HepG2 (cell line): Measurements from ENCODE around the gene MCU. TPM values are rescaled to one million over a fixed set of nuclear protein-coding genes. Genes with fewer than 3 reads are reported as not detected.

Experiments
- ATAC-seq: fragments of 200-7000 bp; cut with Tn5 transposase; 3 replicates; pipeline ENCODE4 v1.9.1; 2020; ENCODE audit warnings: mild to moderate bottlenecking, moderate library complexity
- BruUV-seq: library from RNA; stranded (reverse); fragments of 400-500 nt; replicated peaks from 2 replicates; lab custom pipeline; 2021; lab: Mats Ljungman, UMichigan
- CTCF ChIA-PET: fragments of 300-600 bp; formaldehyde crosslinking; extraction: SDS; loops from one replicate; lab custom pipeline; 2021; ENCODE audit warnings: low total read pairs, inconsistent platforms, low intra/inter-chr PET ratio; lab: Yijun Ruan, JAX
- POLR2A ChIA-PET: fragments of 350-600 bp; sonication (Branson Sonifier 250); formaldehyde crosslinking; loops from one replicate; lab custom pipeline; 2020; ENCODE audit warnings: antibody characterized with exemption, inconsistent platforms; lab: Yijun Ruan, JAX
- DNase-seq: peaks from one replicate; pipeline ENCODE4 v3.0.0-alpha.2; 2015; ENCODE audit warnings: low spot score
- FAIRE-seq: peaks from 3 replicates; lab custom pipeline; 2011; peaks lifted over from hg19 to GRCh38; lab: Jason Lieb, UNC
- H2AFZ ChIP-seq: one replicate; pipeline ENCODE4 v1.6.1; 2011; ENCODE audit warnings: low read length, inconsistent platforms
- H3K27ac ChIP-seq: fragments of 300-600 bp; 3 replicates; pipeline ENCODE4 v1.8.0; 2011; ENCODE audit warnings: mixed run types, mild to moderate bottlenecking, mixed read lengths, low read length, inconsistent platforms; ENCODE audit not compliant: insufficient read depth; ENCODE audit errors: extremely low read length
- H3K27me3 ChIP-seq, 2 experiments: fragments of 200-600 bp in 1 of 2; 2 replicates in 1 of 2; 3 replicates in 1 of 2; pipeline versions ENCODE4 v1.6.0 to v1.8.0; 2011; ENCODE audit warnings: low read length in 2 of 2, mild to moderate bottlenecking in 2 of 2, moderate library complexity in 2 of 2, inconsistent platforms in 1 of 2; ENCODE audit not compliant: insufficient read depth in 2 of 2, control insufficient read depth in 1 of 2
- H3K36me3 ChIP-seq, 2 experiments: fragments of 200-600 bp in 1 of 2; replicated peaks in 1 of 2; 2 replicates in 1 of 2; 3 replicates in 1 of 2; pipeline versions ENCODE4 v1.5.1 to v1.8.0; 2011; ENCODE audit warnings: low read length in 2 of 2, inconsistent platforms in 1 of 2; ENCODE audit not compliant: insufficient read depth in 2 of 2, control insufficient read depth in 1 of 2
- H3K4me1 ChIP-seq: 2 replicates; pipeline ENCODE4 v1.5.1; 2012; ENCODE audit warnings: low read length, inconsistent platforms; ENCODE audit not compliant: insufficient read depth
- H3K4me2 ChIP-seq: 2 replicates; pipeline ENCODE4 v1.6.0; 2011; ENCODE audit warnings: low read depth, low read length, inconsistent platforms
- H3K4me3 ChIP-seq, 3 experiments: fragments of 200-600 bp in 1 of 3; sonication (generic), shearing (Covaris generic) in 1 of 3; replicated peaks in 1 of 3; 2 replicates each; pipeline ENCODE4 v1.5.1; 2011 to 2016; ENCODE audit warnings: low read length in 3 of 3, inconsistent platforms in 2 of 3, low read depth in 2 of 3, mild to moderate bottlenecking in 2 of 3, control low read depth in 1 of 3, mixed read lengths in 1 of 3; ENCODE audit not compliant: insufficient read depth in 1 of 3
- H3K79me2 ChIP-seq: one replicate; pipeline ENCODE4 v1.6.1; 2011; ENCODE audit warnings: low read length, inconsistent platforms; ENCODE audit not compliant: insufficient read depth
- H3K9ac ChIP-seq: 2 replicates; pipeline ENCODE4 v1.6.0; 2011; ENCODE audit warnings: mild to moderate bottlenecking, low read depth, low read length, inconsistent platforms; ENCODE audit not compliant: insufficient read depth
- H3K9me3 ChIP-seq: 2 replicates; pipeline ENCODE4 v1.5.1; 2012; ENCODE audit warnings: mild to moderate bottlenecking, low read length
- H4K20me1 ChIP-seq: 2 replicates; pipeline ENCODE4 v1.6.0; 2011; ENCODE audit warnings: inconsistent platforms, mild to moderate bottlenecking, low read length, moderate library complexity; ENCODE audit not compliant: insufficient read depth
- FOSL2 ChIP-seq: sonication (generic); formaldehyde crosslinking; IDR thresholded peaks from 2 replicates; pipeline ENCODE4 v1.4.0; 2020; ENCODE audit warnings: missing genetic modification reagents
- HDAC2 ChIP-seq: sonication (generic); formaldehyde crosslinking; IDR thresholded peaks from 2 replicates; pipeline ENCODE4 v1.4.0; 2020; ENCODE audit warnings: missing genetic modification reagents
- KLF12 ChIP-seq: sonication (generic); formaldehyde crosslinking; IDR thresholded peaks from 2 replicates; pipeline ENCODE4 v1.4.0; 2020; ENCODE audit warnings: missing genetic modification reagents, borderline replicate concordance
- MTA1 ChIP-seq: sonication (generic); formaldehyde crosslinking; IDR thresholded peaks from 2 replicates; pipeline ENCODE4 v1.4.0; 2020; ENCODE audit warnings: missing genetic modification reagents, mild to moderate bottlenecking, borderline replicate concordance
- MXI1 ChIP-seq: IDR thresholded peaks from 3 replicates; pipeline ENCODE4 v1.6.1; 2012; ENCODE audit warnings: low read depth, low read length, inconsistent platforms, borderline replicate concordance
- NFYC ChIP-seq: IDR thresholded peaks from 2 replicates; pipeline ENCODE4 v1.6.1; 2016; ENCODE audit warnings: missing genetic modification reagents, missing compliant biosample characterization
- POLR2AphosphoS5 ChIP-seq: IDR thresholded peaks from 2 replicates; pipeline ENCODE4 v1.6.1; 2012; ENCODE audit warnings: low read depth, low read length
- RNF2 ChIP-seq: fragments of 450-650 bp; conservative IDR thresholded peaks from 2 replicates; pipeline ENCODE4 v1.6.1; 2016; ENCODE audit warnings: low read depth
- ZBTB8A ChIP-seq: sonication (generic); formaldehyde crosslinking; IDR thresholded peaks from 2 replicates; pipeline ENCODE4 v1.4.0; 2020; ENCODE audit warnings: mild to moderate bottlenecking, low read depth, missing genetic modification reagents, borderline replicate concordance
- ZFP91 ChIP-seq: sonication (generic); formaldehyde crosslinking; IDR thresholded peaks from 2 replicates; pipeline ENCODE4 v1.9.0; 2022; ENCODE audit warnings: missing genetic modification reagents, mild to moderate bottlenecking, borderline replicate concordance
- ZKSCAN1 ChIP-seq: fragments of 150-350 bp; IDR thresholded peaks from 2 replicates; pipeline ENCODE4 v1.6.1; 2014; ENCODE audit warnings: low read length
- ZMYM3 ChIP-seq: sonication (generic); formaldehyde crosslinking; IDR thresholded peaks from 2 replicates; pipeline ENCODE4 v1.5.1; 2020; ENCODE audit warnings: mild to moderate bottlenecking, missing genetic modification reagents
- ZNF577 ChIP-seq: sonication (generic); formaldehyde crosslinking; IDR thresholded peaks from 2 replicates; pipeline ENCODE4 v1.4.0; 2020; ENCODE audit warnings: mild to moderate bottlenecking, low read depth, missing genetic modification reagents, borderline replicate concordance
- ZNF619 ChIP-seq: sonication (generic); formaldehyde crosslinking; IDR thresholded peaks from 2 replicates; pipeline ENCODE4 v1.4.0; 2020; ENCODE audit warnings: mild to moderate bottlenecking, missing genetic modification reagents
- ZNF7 ChIP-seq: IDR thresholded peaks from 2 replicates; pipeline ENCODE4 v1.6.1; 2016; ENCODE audit warnings: missing biosample characterization, missing genetic modification reagents
- ZNF768 ChIP-seq: sonication (generic); formaldehyde crosslinking; IDR thresholded peaks from 2 replicates; pipeline ENCODE4 v1.4.0; 2020; ENCODE audit warnings: missing genetic modification reagents
- WGBS: methylation state at CpG from one replicate; pipeline ENCODE4 v1.1.6; 2017; ENCODE audit warnings: low lambda C conversion rate; 5-methylcytosine and 5-hydroxymethylcytosine counted together
- in situ Hi-C: cut with HindIII; loops from 2 replicates; pipeline ENCODE4 v1.10.0; 2017; ENCODE audit warnings: low pct_unique_long_range_greater_than_20kb; ENCODE audit not compliant: extremely low pct_ligation_motif_present
- intact Hi-C: fragments of 100-400 bp; cut with micrococcal nuclease; formaldehyde crosslinking; loops from one replicate; pipeline ENCODE4 v1.10.0; 2022; ENCODE audit not compliant: unreplicated experiment
- polyA plus RNA-seq, 8 experiments: library from polyadenylated mRNA; depleted of rRNA in 3 of 8; stranded (reverse) in 7 of 8; unstranded in 1 of 8; fragments of >200 nt; fragmentation: Illumina TruSeq in 4 of 8; extraction: Trizol in 4 of 8; gene quantifications; 2 replicates each; pipeline versions ENCODE4 v1.2.1 to v1.2.3, GENCODE V29; 2011 to 2016; ENCODE audit warnings: low read depth in 4 of 8, missing spikeins in 1 of 8, mixed read lengths in 1 of 8; ENCODE audit not compliant: insufficient read depth in 1 of 8
- total RNA-seq, 5 experiments: library from RNA; depleted of rRNA; stranded (reverse); fragments of >200 nt; fragmentation: Illumina TruSeq; extraction: Trizol; gene quantifications; 2 replicates each; pipeline ENCODE4 v1.2.3, GENCODE V29; 2016; ENCODE audit warnings: low read depth in 1 of 5
- TF ChIP-seq, protein P1 (sequence below): IDR thresholded peaks from 2 replicates; pipeline ENCODE4 v1.6.1; 2016; ENCODE audit warnings: missing compliant biosample characterization, missing genetic modification reagents, borderline replicate concordance
- TF ChIP-seq, protein P2 (sequence below): sonication (generic); formaldehyde crosslinking; IDR thresholded peaks from 2 replicates; pipeline ENCODE4 v1.8.1; 2023; ENCODE audit warnings: mild to moderate bottlenecking, missing genetic modification reagents, borderline replicate concordance
- TF ChIP-seq, protein P3 (sequence below): IDR thresholded peaks from 2 replicates; pipeline ENCODE4 v1.6.1; 2012; ENCODE audit warnings: low read length, improper control_type of control experiment

Gene MCU
- total and polyA plus RNA-seq, 2 of the 13 experiments (the other 11 are each of a cell fraction or from before 2014, with no cell fraction given) = 25.9 to 64.5 TPM

DNA sequence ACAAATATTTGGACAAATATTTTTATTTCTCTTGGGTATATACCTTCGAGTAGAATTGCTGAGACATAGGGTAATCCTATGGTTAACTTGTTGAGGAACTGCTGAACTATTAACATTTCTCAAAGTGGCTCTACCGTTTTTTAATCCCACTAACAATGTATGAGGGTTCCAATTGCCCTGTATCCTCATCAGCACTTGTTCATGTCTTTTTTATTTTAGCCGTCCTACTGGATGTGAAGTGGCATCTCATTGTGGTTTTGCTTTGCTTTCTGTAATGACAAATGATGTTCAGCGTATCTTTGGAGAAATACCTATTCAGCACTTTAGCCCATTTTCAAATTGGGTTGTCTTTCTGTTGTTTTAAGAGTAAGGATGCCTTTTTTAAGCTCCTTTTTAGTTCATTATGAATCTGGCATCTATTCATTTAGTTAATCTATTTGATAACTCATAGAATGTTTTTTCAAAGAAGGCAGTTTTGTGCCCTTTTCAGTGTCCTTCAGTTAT is 40.0 kb downstream of the MCU start:
- FAIRE-seq (no peak), DNase-seq (no peak), ATAC-seq (no peak)
- Histone ChIP-seq H3K27ac (no peak overlapping the region), H3K4me1 (peaks cover 27% of the 10 kb centered on the region), H3K9me3 (no peaks in the 10 kb centered on the region), H3K4me3 (no peak overlapping the region), H2AFZ (no peak overlapping the region), H4K20me1 (no peaks in the 10 kb centered on the region), H3K79me2 (peaks cover 4% of the 10 kb centered on the region), H3K36me3 (no peaks in the 10 kb centered on the region), H3K4me2 (no peak overlapping the region), H3K27me3 (no peaks in the 10 kb centered on the region), H3K9ac (no peak overlapping the region)
- in situ Hi-C loops = no loop called here
- ChIA-PET CTCF (no interaction called here), POLR2A (no interaction called here)
- intact Hi-C loops = no loop called here
- 79% methylated on average over 4 of the region's 4 CpGs for WGBS
- BruUV-seq = no TSS peak
- TF ChIP-seq, protein P1, sequence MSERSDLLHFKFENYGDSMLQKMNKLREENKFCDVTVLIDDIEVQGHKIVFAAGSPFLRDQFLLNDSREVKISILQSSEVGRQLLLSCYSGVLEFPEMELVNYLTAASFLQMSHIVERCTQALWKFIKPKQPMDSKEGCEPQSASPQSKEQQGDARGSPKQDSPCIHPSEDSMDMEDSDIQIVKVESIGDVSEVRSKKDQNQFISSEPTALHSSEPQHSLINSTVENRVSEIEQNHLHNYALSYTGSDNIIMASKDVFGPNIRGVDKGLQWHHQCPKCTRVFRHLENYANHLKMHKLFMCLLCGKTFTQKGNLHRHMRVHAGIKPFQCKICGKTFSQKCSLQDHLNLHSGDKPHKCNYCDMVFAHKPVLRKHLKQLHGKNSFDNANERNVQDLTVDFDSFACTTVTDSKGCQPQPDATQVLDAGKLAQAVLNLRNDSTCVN = no peak
- TF ChIP-seq POLR2AphosphoS5 = no peak
- TF ChIP-seq ZNF768 = no peak
- TF ChIP-seq FOSL2 (CRISPR knock-in tag) = no peak
- peak; percentile 67; the same call in 1 of the 2 replicates for TF ChIP-seq ZNF7 (CRISPR knock-in tag)
- TF ChIP-seq KLF12 (CRISPR knock-in tag) = no peak
- TF ChIP-seq ZBTB8A = no peak
- no peak for TF ChIP-seq NFYC (CRISPR knock-in tag)
- TF ChIP-seq ZMYM3 (CRISPR knock-in tag) = no peak
- TF ChIP-seq ZNF619 (CRISPR knock-in tag) = no peak
- no peak for TF ChIP-seq HDAC2
- no peak for TF ChIP-seq ZFP91
- TF ChIP-seq, protein P2, sequence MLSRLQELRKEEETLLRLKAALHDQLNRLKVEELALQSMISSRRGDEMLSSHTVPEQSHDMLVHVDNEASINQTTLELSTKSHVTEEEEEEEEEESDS (CRISPR knock-in tag) = no peak
- TF ChIP-seq MXI1 = no peak
- no peak for TF ChIP-seq ZKSCAN1
- no peak for TF ChIP-seq ZNF577 (CRISPR knock-in tag)
- no peak for TF ChIP-seq RNF2
- no peak for TF ChIP-seq MTA1 (CRISPR knock-in tag)
- TF ChIP-seq, protein P3, sequence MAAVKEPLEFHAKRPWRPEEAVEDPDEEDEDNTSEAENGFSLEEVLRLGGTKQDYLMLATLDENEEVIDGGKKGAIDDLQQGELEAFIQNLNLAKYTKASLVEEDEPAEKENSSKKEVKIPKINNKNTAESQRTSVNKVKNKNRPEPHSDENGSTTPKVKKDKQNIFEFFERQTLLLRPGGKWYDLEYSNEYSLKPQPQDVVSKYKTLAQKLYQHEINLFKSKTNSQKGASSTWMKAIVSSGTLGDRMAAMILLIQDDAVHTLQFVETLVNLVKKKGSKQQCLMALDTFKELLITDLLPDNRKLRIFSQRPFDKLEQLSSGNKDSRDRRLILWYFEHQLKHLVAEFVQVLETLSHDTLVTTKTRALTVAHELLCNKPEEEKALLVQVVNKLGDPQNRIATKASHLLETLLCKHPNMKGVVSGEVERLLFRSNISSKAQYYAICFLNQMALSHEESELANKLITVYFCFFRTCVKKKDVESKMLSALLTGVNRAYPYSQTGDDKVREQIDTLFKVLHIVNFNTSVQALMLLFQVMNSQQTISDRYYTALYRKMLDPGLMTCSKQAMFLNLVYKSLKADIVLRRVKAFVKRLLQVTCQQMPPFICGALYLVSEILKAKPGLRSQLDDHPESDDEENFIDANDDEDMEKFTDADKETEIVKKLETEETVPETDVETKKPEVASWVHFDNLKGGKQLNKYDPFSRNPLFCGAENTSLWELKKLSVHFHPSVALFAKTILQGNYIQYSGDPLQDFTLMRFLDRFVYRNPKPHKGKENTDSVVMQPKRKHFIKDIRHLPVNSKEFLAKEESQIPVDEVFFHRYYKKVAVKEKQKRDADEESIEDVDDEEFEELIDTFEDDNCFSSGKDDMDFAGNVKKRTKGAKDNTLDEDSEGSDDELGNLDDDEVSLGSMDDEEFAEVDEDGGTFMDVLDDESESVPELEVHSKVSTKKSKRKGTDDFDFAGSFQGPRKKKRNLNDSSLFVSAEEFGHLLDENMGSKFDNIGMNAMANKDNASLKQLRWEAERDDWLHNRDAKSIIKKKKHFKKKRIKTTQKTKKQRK = no peak
